Measurements from ENCODE around the gene NEGR1. TPM values are rescaled to one million over a fixed set of nuclear protein-coding genes. Genes with fewer than 3 reads are reported as not detected.

Gene NEGR1
- total RNA-seq, 6 donors from 2014 or later, result 3.1 to 14.7 (median 8.9) TPM

- Histone ChIP-seq H3K27ac (no peak overlapping the region), H3K4me1 (no peaks in the 10 kb centered on the region), H3K4me3 (no peak overlapping the region), H3K9me3 (no peaks in the 10 kb centered on the region), H3K36me3 (no peaks in the 10 kb centered on the region), H3K27me3 (no peaks in the 10 kb centered on the region)
- ATAC-seq (ENCODE audit: low FRiP score in 2 of 2) (no peak), DNase-seq (no peak)
- no peak for TF ChIP-seq EP300 (IDR thresholded peaks at IDR 0.05)
- no peak for TF ChIP-seq POLR2AphosphoS5 (IDR thresholded peaks at IDR 0.05)
- no peak for TF ChIP-seq CTCF (IDR thresholded peaks at IDR 0.05)
- TF ChIP-seq POLR2A (IDR thresholded peaks at IDR 0.05), result no peak
- 63 to 69% methylated on average over 1 of the region's 1 CpG for WGBS, 2 donors
These were observed 490.1 kb downstream of the NEGR1 start for GRCh38 chr1:71792264-71792663.

GRCh38 chr1:71788113-71788512 is 494.2 kb downstream of the NEGR1 start:
- Histone ChIP-seq H3K4me3 (no peak overlapping the region), H3K27ac (no peak overlapping the region), H3K9me3 (no peaks in the 10 kb centered on the region), H3K36me3 (no peaks in the 10 kb centered on the region), H3K4me1 (no peaks in the 10 kb centered on the region), H3K27me3 (no peaks in the 10 kb centered on the region)
- no peak for DNase-seq
- TF ChIP-seq POLR2AphosphoS5 (IDR thresholded peaks at IDR 0.05), result no peak
- TF ChIP-seq POLR2A (IDR thresholded peaks at IDR 0.05), result no peak
- no peak for TF ChIP-seq CTCF (IDR thresholded peaks at IDR 0.05)
- no peak for TF ChIP-seq EP300 (IDR thresholded peaks at IDR 0.05)
- ATAC-seq (ENCODE audit: low FRiP score in 2 of 2), result no peak
- WGBS, 2 donors, result 61 to 78% methylated on average over 1 of the region's 1 CpG

- no peaks in the 10 kb centered on the region for H3K9me3 ChIP-seq
- no peak for TF ChIP-seq POLR2A (IDR thresholded peaks at IDR 0.05)
- TF ChIP-seq CTCF (IDR thresholded peaks at IDR 0.05), result no peak
- TF ChIP-seq EP300 (IDR thresholded peaks at IDR 0.05), result no peak
- TF ChIP-seq POLR2AphosphoS5 (IDR thresholded peaks at IDR 0.05), result no peak
- H3K4me1 ChIP-seq, result no peaks in the 10 kb centered on the region
- DNase-seq, result no peak
- H3K27ac ChIP-seq, result no peak overlapping the region
- ATAC-seq (ENCODE audit: low FRiP score in 2 of 2), result no peak
- H3K4me3 ChIP-seq, result no peak overlapping the region
- no peaks in the 10 kb centered on the region for H3K27me3 ChIP-seq
- WGBS, 2 donors, result 76 to 86% methylated on average over 1 of the region's 1 CpG
- no peaks in the 10 kb centered on the region for H3K36me3 ChIP-seq
These were observed 494.6 kb downstream of the NEGR1 start for GRCh38 chr1:71787699-71788098.

- H3K4me1 ChIP-seq, result no peaks in the 10 kb centered on the region
- DNase-seq (no peak), ATAC-seq (ENCODE audit: low FRiP score in 2 of 2) (no peak)
- 83 to 95% methylated on average over 1 of the region's 1 CpG for WGBS, 2 donors
- H3K27ac ChIP-seq, result no peak overlapping the region
- TF ChIP-seq POLR2AphosphoS5 (IDR thresholded peaks at IDR 0.05) (no peak), POLR2A (IDR thresholded peaks at IDR 0.05) (no peak), EP300 (IDR thresholded peaks at IDR 0.05) (no peak), CTCF (IDR thresholded peaks at IDR 0.05) (no peak)
- no peaks in the 10 kb centered on the region for H3K36me3 ChIP-seq
- no peak overlapping the region for H3K4me3 ChIP-seq
- no peaks in the 10 kb centered on the region for H3K9me3 ChIP-seq
- no peaks in the 10 kb centered on the region for H3K27me3 ChIP-seq
These were observed 496.1 kb downstream of the NEGR1 start for GRCh38 chr1:71786218-71786617.

- no peak overlapping the region for H3K27ac ChIP-seq
- no peak overlapping the region for H3K4me3 ChIP-seq
- H3K36me3 ChIP-seq, result no peaks in the 10 kb centered on the region
- H3K9me3 ChIP-seq, result no peaks in the 10 kb centered on the region
- ATAC-seq (ENCODE audit: low FRiP score in 2 of 2), result no peak
- TF ChIP-seq POLR2A (IDR thresholded peaks at IDR 0.05) (no peak), CTCF (IDR thresholded peaks at IDR 0.05) (no peak), POLR2AphosphoS5 (IDR thresholded peaks at IDR 0.05) (no peak), EP300 (IDR thresholded peaks at IDR 0.05) (no peak)
- DNase-seq, result no peak
- no peaks in the 10 kb centered on the region for H3K27me3 ChIP-seq
- no peaks in the 10 kb centered on the region for H3K4me1 ChIP-seq
These were observed 496.9 kb downstream of the NEGR1 start for GRCh38 chr1:71785450-71785849.

Data from upper lobe of left lung (tissue), 6 donors.